Measurements from ENCODE around the gene TMEM43. TPM values are rescaled to one million over a fixed set of nuclear protein-coding genes. Genes with fewer than 3 reads are reported as not detected.

Gene TMEM43
- total and polyA plus RNA-seq, 2 of the 13 experiments (the other 11 are each of a cell fraction or from before 2014, with no cell fraction given): 48.9 to 50.5 TPM

DNA sequence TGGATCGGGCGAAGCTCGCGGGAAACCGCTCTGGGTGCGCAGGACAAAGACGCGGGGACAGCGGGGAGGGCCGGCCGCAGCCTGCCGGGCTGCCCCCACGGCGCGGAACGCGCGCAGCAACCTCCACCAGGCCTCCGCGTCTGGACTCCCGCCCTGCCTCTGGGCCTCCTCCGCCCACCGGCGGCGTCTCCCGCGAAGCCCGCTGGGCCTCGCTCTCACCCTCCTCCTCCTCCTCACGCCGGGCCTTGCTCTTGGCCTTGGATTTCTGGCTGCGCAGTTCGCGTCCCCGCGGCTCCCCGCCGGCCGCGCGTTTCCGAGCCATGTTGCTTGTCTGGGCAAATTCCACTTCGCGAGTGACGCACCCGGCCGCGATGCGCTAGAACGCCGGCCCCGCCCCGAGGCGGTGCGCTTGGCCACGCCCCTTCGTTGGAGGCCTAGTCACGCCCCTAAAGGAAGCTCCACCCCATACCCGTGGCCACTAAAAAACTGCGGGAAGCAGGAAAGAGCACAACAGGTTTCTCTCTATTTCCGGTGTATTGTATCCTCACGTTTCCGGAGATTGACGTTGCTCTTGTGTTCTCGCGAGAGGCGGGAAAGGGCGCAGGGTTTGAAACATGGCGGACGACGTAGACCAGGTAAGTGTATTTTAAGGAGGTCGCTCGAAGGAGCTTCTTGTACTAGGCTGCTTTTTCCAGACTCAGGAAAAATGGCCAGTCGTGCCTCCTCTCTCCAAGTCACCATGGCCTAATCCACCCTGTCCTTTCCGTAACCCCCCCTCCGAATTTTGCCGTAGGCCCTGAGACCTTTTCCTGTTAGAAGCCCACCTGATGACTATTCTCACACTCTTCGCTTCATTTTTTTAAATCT lies 53.6 kb downstream of the TMEM43 start, which contains the start of the genes LSM3 and XPC (continued):
- TF ChIP-seq, protein P1, sequence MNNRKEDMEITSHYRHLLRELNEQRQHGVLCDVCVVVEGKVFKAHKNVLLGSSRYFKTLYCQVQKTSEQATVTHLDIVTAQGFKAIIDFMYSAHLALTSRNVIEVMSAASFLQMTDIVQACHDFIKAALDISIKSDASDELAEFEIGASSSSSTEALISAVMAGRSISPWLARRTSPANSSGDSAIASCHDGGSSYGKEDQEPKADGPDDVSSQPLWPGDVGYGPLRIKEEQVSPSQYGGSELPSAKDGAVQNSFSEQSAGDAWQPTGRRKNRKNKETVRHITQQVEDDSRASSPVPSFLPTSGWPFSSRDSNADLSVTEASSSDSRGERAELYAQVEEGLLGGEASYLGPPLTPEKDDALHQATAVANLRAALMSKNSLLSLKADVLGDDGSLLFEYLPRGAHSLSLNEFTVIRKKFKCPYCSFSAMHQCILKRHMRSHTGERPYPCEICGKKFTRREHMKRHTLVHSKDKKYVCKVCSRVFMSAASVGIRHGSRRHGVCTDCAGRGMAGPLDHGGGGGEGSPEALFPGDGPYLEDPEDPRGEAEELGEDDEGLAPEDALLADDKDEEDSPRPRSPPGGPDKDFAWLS (CRISPR knock-in tag; IDR thresholded peaks at IDR 0.05; ENCODE audit: borderline replicate concordance): no peak
- TF ChIP-seq ATRX (CRISPR knock-in tag; IDR thresholded peaks at IDR 0.05; ENCODE audit: borderline replicate concordance): no peak
- peak; percentile 94; the same call in 1 of the 2 replicates for TF ChIP-seq ZNF343 (CRISPR knock-in tag; IDR thresholded peaks at IDR 0.05)
- peak; percentile 92 for TF ChIP-seq ZSCAN31 (CRISPR knock-in tag; IDR thresholded peaks at IDR 0.05; ENCODE audit: low read depth)
- no peak for TF ChIP-seq CBX2 (IDR thresholded peaks at IDR 0.05; ENCODE audit: low read depth, low read length)
- no peak for TF ChIP-seq CBX2 (CRISPR knock-in tag; IDR thresholded peaks at IDR 0.05; ENCODE audit: low read depth)
- no peak for TF ChIP-seq RBM22 (optimal IDR thresholded peaks at IDR 0.05; ENCODE audit: low read length)
- TF ChIP-seq RBFOX2 (IDR thresholded peaks at IDR 0.05; ENCODE audit: low read depth, low read length): peak; percentile 99
- TF ChIP-seq GATAD1 (CRISPR knock-in tag; IDR thresholded peaks at IDR 0.05): peak; percentile 97
- TF ChIP-seq, protein P2, sequence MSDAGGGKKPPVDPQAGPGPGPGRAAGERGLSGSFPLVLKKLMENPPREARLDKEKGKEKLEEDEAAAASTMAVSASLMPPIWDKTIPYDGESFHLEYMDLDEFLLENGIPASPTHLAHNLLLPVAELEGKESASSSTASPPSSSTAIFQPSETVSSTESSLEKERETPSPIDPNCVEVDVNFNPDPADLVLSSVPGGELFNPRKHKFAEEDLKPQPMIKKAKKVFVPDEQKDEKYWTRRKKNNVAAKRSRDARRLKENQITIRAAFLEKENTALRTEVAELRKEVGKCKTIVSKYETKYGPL (CRISPR knock-in tag; IDR thresholded peaks at IDR 0.05): 0 out of 2 replicates have a peak, but pooled peaks have one; percentile 17
- TF ChIP-seq, protein P3, sequence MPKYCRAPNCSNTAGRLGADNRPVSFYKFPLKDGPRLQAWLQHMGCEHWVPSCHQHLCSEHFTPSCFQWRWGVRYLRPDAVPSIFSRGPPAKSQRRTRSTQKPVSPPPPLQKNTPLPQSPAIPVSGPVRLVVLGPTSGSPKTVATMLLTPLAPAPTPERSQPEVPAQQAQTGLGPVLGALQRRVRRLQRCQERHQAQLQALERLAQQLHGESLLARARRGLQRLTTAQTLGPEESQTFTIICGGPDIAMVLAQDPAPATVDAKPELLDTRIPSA (CRISPR knock-in tag; IDR thresholded peaks at IDR 0.05; ENCODE audit: borderline replicate concordance): peak; percentile 71; the same call in 1 of the 2 replicates
- TF ChIP-seq ZNF431 (CRISPR knock-in tag; IDR thresholded peaks at IDR 0.05; ENCODE audit: borderline replicate concordance, low read depth): peak; percentile 64; the same call in 1 of the 2 replicates
- TF ChIP-seq NCOA5 (CRISPR knock-in tag; IDR thresholded peaks at IDR 0.05): no peak
- TF ChIP-seq, protein P4, sequence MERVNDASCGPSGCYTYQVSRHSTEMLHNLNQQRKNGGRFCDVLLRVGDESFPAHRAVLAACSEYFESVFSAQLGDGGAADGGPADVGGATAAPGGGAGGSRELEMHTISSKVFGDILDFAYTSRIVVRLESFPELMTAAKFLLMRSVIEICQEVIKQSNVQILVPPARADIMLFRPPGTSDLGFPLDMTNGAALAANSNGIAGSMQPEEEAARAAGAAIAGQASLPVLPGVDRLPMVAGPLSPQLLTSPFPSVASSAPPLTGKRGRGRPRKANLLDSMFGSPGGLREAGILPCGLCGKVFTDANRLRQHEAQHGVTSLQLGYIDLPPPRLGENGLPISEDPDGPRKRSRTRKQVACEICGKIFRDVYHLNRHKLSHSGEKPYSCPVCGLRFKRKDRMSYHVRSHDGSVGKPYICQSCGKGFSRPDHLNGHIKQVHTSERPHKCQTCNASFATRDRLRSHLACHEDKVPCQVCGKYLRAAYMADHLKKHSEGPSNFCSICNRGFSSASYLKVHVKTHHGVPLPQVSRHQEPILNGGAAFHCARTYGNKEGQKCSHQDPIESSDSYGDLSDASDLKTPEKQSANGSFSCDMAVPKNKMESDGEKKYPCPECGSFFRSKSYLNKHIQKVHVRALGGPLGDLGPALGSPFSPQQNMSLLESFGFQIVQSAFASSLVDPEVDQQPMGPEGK (CRISPR knock-in tag; IDR thresholded peaks at IDR 0.05): 0 out of 2 replicates have a peak, but pooled peaks have one; percentile 53
- TF ChIP-seq, protein P5, sequence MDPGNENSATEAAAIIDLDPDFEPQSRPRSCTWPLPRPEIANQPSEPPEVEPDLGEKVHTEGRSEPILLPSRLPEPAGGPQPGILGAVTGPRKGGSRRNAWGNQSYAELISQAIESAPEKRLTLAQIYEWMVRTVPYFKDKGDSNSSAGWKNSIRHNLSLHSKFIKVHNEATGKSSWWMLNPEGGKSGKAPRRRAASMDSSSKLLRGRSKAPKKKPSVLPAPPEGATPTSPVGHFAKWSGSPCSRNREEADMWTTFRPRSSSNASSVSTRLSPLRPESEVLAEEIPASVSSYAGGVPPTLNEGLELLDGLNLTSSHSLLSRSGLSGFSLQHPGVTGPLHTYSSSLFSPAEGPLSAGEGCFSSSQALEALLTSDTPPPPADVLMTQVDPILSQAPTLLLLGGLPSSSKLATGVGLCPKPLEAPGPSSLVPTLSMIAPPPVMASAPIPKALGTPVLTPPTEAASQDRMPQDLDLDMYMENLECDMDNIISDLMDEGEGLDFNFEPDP (CRISPR knock-in tag; conservative IDR thresholded peaks at IDR 0.05): no peak
- TF ChIP-seq, protein P6, sequence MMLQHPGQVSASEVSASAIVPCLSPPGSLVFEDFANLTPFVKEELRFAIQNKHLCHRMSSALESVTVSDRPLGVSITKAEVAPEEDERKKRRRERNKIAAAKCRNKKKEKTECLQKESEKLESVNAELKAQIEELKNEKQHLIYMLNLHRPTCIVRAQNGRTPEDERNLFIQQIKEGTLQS (CRISPR knock-in tag; IDR thresholded peaks at IDR 0.05): 0 out of 2 replicates have a peak, but pooled peaks have one; percentile 51
- no peak for TF ChIP-seq NPAS2 (CRISPR knock-in tag; IDR thresholded peaks at IDR 0.05; ENCODE audit: borderline replicate concordance)
